HG03354 (cell line): ENCODE results near the gene UAP1L1.
A peak's percentile ranks its signal among the peaks of the same experiment; 100 is the strongest.
"Not testable (repeated sequence)": the region's sequence is repeated elsewhere in the genome, so short reads cannot be mapped to it uniquely, and the experiment has no call there.

ENCODE experiments used
- ATAC-seq: cut with Tn5 transposase; IDR thresholded peaks from one replicate; pipeline ENCODE4 v1.9.1; 2021; ENCODE audit warnings: mild to moderate bottlenecking; ENCODE audit not compliant: unreplicated experiment, poor library complexity, severe bottlenecking

Gene UAP1L1

GRCh38 chr9:137053944-137054931 is 23.1 kb upstream of the UAP1L1 start, which contains the start of gene ENTPD2:
ENTPD2 (minus strand) TSS chr9:137054061; CDS start chr9:137053997, 64 bp downstream.
- no peak for ATAC-seq

DNA sequence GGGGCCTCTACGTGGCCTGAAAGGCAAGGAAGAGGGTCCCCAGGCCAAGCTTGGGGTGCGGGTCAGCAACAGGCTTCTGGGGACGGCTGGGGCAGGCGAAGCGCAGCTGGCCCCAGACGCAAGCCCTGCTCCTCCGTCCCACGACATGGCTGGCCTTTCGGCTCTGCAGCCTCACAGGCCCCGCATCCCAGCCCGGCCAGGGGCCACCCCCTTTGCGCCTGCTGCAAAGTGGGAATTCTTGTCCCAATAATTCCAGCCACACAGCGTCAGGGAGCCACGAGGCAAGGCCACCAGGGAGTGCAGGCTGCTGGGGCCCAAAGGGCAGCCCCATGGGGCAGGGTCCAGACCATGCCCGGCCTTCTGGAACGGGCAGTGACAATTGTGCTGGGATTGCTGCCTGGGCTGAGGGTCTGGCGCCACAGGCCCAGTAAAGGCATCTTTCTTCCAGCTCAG is 22.4 kb upstream of the UAP1L1 start:
- ATAC-seq = no peak

- ATAC-seq = no peak
Observed at GRCh38 chr9:137055385-137056364, 21.6 kb upstream of the UAP1L1 start.

DNA sequence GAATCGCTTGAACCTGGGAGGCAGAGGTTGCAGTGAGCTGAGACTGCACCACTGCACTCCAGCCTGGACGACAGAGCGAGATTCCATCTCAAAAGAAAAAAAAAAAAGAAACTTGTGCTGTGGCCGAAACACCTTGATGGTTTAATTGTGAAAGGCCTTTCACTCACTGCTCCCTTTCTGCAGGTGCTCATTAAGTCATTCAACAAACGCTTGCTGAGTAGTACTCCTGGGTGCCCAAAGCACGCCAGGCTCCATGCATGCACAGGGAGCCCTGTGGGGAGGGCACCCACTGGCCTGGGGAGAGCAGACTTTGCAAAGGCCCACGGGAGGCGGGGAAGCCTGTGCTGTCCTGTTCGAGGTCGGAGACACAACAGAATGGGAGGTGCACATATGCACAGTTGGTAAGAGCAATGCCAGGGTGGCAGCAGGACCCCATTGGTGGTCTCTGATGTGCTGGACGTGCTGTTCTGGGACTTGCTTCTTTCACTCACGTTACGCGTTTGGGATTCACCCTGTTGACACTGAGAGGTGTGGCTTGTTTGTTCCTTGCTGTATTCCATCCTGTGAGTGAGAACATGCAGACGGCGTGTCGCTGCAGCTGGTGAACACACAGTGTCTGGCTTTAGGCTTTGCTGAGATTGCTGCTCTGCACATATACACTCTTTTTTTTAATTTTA is 20.4 kb upstream of the UAP1L1 start:
- ATAC-seq = no peak

DNA sequence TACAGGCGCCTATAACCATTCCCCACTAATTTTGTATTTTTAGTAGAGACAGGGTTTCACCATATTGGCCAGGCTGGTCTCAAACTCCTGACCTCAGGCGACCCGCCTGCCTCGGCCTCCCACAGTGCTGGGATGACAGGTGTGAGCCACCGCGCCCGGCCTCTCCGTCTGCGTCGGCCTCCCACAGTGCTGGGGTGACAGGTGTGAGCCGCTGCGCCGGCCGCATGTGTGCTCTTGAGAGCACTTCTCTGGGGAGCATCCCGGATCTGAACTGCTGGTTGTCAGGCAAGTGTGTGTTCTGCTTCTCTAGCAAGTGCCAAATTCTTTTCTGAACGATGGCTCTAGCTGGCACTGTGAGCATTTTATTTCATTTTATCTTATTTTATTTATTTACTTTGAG is 19.8 kb upstream of the UAP1L1 start:
- no peak for ATAC-seq

- no peak for ATAC-seq
Observed at GRCh38 chr9:137058521-137059234, 18.6 kb upstream of the UAP1L1 start.

DNA sequence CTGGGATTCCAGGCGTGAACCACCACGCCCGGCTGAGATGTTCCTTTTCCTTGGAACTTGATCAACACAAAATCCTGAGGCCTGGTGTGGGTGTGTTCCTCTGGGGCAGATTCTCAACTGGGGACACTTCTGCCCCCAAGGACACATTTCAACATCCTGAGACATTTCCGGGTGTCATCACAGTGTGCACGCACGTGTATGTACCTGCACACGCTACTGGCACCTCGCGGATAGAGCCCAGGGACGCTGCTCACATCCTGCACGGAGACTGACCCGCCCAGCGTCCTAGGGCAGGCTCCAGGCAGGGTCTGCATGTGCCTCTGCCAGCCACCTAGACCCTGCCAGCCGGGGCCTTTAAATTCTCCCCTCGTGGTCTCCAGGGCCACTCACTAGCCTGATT is 14.9 kb upstream of the UAP1L1 start:
- no peak for ATAC-seq

- ATAC-seq = not testable (repeated sequence)
Observed at GRCh38 chr9:137062798-137063197, 14.5 kb upstream of the UAP1L1 start.

DNA sequence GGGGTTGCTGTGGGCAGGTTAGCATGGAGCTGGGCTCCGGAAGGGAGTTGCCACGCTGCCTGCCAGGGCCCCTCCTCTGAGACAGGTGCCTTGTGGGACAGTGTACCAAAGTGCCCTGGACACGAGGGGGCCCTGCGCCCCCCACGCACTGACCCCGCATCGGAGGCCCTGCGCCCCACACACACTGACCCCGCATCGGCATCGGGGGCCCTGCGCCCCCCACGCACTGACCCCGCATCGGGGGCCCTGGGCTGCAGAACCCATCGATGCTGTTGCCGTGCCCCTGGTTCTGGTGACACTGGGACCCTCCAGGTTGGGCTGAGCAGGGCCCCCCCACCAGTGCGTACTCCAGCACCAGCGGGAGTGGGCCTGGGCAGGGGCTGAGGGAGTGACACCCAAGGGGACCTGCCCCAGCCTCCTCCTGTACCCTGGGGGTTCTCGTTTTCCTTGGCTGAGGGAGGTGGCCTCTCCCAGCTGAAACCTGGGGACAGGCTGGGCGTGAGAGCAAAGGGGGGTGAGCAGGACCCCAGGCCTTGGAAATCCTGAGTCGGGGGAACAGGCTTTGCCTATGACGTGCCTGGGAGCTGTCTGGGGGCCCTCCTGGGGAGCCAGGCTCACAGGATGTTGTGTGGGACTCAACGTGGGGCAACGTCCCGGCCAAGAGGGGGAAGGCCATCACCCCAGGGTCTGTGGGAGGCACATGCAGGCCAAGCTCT is 13.8 kb upstream of the UAP1L1 start:
- ATAC-seq = no peak

- no peak for ATAC-seq
Observed at GRCh38 chr9:137064027-137064879, 13.1 kb upstream of the UAP1L1 start.

- ATAC-seq = no peak
Observed at GRCh38 chr9:137064880-137065164, 12.5 kb upstream of the UAP1L1 start.

GRCh38 chr9:137065336-137065967 is 11.9 kb upstream of the UAP1L1 start:
- ATAC-seq = no peak

GRCh38 chr9:137066096-137066861 is 11.0 kb upstream of the UAP1L1 start:
- no peak for ATAC-seq

DNA sequence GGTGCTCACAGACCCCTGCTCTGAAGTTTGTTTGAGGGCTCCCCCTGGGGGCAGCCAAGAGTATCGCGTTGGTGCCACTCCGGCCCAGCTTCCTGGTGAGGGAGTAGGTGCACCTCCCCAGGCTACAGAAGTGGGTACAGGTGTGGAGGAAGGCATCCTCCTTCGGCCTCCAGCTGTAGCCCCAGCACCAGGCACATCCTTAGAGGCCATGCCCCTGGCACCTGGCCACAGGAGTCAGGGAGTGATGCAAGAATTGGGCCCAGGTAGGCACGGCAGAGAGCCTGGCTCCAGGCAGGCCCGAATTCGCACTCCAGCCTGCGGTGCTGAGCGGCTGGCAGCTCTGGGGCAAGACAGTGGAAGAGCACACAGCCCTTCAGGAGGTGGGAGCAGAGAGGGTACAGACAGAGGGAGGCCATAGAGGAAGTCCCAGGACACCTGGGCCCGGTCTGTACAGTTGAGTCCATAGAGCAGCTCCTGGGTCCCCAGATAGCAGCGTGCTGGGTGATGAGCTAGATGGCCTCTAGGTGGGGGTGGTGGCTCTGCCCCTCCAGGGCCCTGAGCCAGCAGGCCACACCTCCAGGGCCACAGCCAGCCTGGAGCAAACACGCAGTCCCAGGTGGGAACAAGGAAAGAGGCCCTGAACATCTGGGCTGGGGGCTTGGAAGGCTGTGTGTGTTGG is 9.3 kb upstream of the UAP1L1 start:
- peak; percentile 41 for ATAC-seq

GRCh38 chr9:137068539-137069507 is 8.5 kb upstream of the UAP1L1 start:
- no peak for ATAC-seq
